NT2/D1 (cell line): Measurements from ENCODE around the gene FSTL4.

Experiments
- SUZ12 ChIP-seq: IDR thresholded peaks from 2 replicates; pipeline ENCODE4 v1.6.1; 2011; ENCODE audit not compliant: insufficient read length, insufficient read depth; ENCODE audit errors: extremely low read depth
- ZNF274 ChIP-seq: IDR thresholded peaks from 2 replicates; pipeline ENCODE4 v1.6.1; 2011; ENCODE audit warnings: mild to moderate bottlenecking, low read depth, low read length

DNA sequence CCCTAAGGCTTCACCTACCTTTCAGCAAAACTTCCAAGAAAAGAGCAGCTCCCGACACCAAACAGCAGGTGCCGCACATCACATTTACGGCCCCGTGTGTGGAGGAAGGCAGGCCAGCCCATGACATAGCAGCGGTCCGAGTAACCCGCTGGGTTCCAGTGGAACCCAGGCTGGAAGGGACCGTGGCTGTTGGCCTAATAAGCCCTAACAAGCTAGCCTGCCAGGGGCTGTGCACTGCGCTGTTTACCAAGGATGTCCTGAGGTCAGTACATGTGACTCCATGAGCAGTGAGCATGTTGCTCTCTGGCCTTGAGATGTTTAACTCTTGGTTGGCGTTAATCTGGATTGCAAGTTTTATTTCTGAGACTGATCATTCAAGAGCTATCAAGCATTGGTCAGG, 131.5 kb downstream of the FSTL4 start:
- TF ChIP-seq SUZ12 = no peak
- TF ChIP-seq ZNF274 = no peak
